Fibroblast of skin of abdomen (primary cell): ENCODE results near the gene AGBL3.
A peak's percentile ranks its signal among the peaks of the same experiment; 100 is the strongest.
"Not testable (repeated sequence)": the region's sequence is repeated elsewhere in the genome, so short reads cannot be mapped to it uniquely, and the experiment has no call there.

ENCODE experiments used
- DNase-seq: peaks from one replicate; pipeline ENCODE4 v3.0.0-alpha.2; 2013

AGBL3 gene

GRCh38 chr7:134966691-134967090 is 19.6 kb upstream of the AGBL3 start:
- DNase-seq = no peak

- no peak for DNase-seq
These were observed 18.2 kb upstream of the AGBL3 start for GRCh38 chr7:134968110-134968509.

GRCh38 chr7:134981645-134982044 is 4.7 kb upstream of the AGBL3 start:
- not testable (repeated sequence) for DNase-seq

GRCh38 chr7:134985894-134986362 is 380 bp upstream of the AGBL3 start:
- DNase-seq = no peak

- DNase-seq = no peak
These were observed 1.9 kb downstream of the AGBL3 start for GRCh38 chr7:134988161-134988560.

DNA sequence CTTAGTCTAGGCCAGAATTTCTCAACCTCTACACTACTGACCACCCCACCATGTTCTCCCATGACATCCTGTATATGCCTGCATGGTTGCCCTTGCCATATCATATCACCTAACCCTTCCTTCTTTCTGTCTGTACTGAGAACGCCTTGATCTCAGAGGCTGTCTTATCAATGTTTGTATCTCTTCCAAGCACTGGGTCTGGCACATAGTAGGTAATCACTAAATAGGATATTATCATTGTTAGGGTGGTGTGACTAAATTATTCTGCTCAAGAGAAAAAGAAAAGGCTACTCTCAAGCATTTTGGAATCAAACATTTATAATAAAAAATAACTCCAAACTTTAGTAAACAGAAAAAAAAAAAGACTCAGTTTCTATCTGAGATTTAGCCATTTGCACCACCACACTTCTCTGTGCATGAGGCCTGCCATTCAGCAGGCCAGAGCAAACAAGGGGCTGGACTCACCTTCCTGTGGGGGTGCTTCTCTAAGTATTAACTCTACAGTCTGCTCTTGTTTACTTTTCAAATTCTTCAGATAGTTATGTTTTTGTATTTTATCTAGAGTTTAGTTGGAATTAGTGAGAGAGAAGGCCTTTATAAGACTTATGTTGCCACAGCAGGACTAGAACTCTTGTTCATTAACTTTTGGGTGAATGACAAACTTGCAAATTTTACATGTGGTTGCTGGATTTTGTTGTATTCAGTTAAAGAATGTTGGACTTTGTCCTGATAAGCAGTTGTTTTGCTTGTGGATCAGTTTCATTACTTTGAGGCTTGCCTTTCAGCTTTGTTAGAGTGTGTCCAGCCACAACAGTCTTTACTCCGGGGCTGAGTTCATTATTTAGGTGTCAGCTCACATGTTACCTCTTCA is 5.4 kb downstream of the AGBL3 start:
- no peak for DNase-seq

DNA sequence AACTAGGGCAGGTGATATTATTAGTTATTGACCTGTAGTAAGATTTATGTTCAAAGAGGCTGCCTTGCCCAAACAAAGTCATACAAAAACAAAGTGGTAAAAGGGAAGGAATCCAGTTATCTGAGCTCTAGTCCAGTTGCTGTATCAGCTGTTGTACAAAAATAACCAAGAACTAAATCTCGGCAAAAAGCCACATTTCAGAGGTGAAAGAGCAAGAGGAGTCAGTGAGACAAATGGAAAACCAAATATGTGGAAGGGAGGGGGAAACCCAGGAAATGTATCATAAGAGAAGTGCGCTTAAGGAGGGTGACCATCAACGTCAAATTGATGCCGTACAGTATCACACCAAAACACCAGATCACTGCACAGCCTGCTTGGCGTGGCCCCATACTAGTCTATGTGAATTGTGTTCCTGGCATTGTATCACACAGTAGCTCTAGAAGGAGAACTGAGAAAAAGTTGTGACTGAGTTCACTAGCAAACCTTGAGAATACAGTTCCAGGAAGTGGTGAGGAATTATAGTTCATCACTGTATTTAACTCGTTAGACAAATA is 6.4 kb downstream of the AGBL3 start:
- DNase-seq = no peak

DNA sequence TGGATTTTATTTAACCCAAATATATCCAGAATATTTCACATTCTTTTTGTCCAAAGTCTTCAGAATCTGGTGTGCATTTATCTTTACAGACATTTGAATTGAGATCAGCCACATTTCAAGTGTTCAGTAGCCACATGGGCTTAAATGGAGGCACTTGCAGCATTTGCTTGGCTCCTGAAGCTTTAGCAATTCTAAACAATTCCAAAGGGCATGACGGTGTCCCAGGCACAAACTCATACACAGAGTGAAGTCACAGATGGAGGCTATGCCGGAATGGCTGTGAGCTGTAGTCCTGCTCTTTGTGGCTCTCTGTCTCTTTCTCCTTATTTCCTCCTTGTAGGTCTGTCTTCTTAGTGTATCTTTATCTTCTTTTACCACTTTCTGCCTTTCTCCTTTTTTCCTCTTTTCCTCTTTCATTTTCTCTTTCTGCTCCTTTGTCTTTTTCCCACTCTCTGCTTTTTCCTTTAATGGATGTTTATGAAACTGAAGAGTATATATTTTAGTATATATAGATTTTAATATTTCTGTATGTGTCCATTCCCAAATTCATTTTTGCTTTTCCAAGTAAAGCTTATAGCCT is 7.7 kb downstream of the AGBL3 start:
- no peak for DNase-seq

GRCh38 chr7:134995239-134996096 is 9.2 kb downstream of the AGBL3 start:
- no peak for DNase-seq

DNA sequence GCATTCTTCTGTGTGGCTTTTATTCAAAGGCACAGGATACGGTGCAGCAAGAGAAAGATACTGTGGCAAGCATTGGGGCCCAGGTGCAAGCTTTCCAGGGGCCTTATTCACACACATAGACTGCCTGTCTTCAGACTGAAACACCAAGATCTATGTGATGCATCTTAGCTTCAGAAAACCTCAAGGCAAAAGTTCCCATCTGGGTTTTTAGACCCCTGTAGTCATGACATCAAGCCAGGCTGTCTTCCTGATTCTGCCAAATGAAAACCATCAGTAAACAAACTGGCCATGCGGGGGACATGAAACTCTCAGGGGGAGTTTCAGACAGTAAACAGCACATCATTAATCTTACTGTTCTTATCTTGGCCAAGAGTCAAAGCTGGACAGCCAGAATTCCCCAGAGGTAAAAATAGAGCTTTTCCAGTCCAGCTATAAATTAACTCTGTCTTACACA is 9.8 kb downstream of the AGBL3 start:
- peak; percentile 39 for DNase-seq

GRCh38 chr7:134997214-134997885 is 11.0 kb downstream of the AGBL3 start:
- no peak for DNase-seq

GRCh38 chr7:134999136-134999535 is 12.8 kb downstream of the AGBL3 start:
- no peak for DNase-seq

DNA sequence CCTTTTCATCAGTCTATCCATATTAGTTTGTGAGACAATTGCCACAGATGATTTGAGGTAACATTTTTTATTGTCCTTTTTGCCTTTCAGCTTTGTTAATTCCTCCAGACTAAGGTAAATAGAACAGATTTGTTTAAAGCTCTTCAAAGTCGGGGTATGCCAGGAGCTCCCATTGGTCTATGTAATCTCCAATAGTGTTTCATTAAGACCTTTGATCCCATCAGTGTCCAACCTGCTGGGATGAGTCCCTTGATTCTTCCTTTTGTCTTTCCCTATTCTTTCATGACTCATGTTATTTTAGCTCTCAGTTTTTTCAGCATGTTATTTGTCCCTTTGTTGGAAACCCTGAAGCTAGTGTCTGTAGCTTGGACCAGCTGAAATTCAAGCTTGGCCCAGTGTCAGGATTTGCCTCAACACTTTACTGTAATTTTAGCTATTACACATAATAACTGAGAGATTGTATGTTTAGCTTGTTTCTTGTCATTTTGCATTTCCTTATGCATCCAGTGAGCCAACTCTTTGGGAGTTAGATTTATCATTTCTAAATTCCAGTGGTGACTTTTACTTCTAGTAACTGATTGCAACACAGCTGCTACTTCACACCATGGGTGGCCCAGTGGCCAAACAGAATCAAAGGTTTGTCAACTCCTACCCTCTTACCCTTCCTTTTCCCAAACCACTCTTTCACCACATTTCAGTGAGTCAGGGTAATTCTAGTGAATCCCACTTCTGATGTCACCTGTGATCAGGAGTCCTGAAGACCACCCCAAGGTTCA is 15.3 kb downstream of the AGBL3 start:
- peak; percentile 7 for DNase-seq

DNA sequence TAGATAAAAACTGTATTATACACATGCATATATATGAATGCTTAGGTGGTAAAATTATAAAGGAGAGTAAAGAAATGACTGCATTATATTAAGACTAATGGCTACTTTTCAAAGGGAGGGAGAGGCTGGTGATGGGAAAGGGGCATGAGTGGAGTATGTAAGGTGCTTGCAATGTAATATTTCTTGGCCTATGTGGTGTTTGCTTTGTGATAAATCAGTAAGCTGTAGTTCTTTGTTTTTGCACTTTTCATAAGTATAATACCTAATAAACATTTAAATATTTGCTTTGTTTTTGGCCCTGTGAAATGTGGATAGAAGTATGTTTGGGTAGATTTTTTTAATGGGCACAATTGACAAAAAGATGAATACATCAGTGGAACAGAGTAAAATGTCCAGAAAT is 25.9 kb downstream of the AGBL3 start:
- no peak for DNase-seq

- DNase-seq = no peak
These were observed 37.3 kb downstream of the AGBL3 start for GRCh38 chr7:135023622-135024021.

GRCh38 chr7:135035252-135035651 is 48.9 kb downstream of the AGBL3 start:
- no peak for DNase-seq

DNA sequence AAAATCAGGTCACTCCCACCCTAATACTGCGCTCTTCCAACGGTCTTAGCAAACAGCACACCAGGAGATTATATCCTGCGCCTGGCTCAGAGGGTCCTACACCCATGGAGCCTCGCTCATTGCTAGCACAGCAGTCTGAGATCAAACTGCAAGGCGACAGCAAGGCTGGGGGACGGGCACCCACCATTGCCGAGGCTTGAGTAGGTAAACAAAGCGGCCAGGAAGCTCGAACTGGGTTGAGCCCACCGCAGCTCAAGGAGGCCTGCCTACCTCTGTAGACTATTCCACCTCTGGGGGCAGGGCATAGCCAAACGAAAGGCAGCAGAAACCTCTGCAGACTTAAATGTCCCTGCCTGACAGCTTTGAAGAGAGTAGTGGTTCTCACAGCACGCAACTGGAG is 80.7 kb downstream of the AGBL3 start:
- not testable (repeated sequence) for DNase-seq

DNA sequence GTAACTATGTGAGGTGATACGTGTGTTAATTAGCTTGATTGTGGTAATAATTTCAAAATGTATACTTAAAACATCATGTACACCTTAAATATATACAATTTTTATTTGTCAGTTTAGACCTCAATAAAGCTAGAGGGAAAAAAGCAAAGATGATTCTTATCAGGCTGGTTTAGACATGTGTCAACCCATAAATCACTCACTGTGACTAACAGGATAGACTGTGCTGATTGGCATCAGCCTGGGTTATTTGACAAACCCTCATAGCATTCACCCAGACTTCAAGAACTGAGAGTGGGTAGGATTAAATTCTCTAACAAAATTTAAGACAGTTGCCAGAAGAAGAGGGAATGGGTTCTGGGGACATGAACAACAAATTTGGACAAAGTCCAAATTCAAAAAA is 87.8 kb downstream of the AGBL3 start:
- DNase-seq = no peak

GRCh38 chr7:135074531-135074930 is 88.2 kb downstream of the AGBL3 start:
- DNase-seq = no peak

DNA sequence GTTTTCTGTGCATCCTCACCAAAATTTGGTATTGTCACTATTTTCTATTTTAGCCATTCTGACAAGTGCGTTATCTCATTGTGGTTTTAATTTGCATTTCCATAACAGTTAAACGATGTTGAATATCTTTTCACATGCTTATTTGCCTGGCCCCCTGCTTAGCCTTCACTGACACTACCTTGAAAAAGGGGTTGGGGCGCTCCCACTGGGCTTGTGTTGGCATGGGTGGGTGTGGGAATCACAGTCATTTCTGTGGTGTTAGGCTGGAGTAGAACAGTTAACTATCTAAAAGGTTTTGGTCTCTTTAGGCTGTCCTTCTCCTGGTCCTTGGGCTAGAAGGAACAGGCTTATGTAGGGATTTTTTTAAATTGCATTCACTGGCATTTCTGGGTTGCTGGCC is 89.4 kb downstream of the AGBL3 start:
- DNase-seq = no peak

DNA sequence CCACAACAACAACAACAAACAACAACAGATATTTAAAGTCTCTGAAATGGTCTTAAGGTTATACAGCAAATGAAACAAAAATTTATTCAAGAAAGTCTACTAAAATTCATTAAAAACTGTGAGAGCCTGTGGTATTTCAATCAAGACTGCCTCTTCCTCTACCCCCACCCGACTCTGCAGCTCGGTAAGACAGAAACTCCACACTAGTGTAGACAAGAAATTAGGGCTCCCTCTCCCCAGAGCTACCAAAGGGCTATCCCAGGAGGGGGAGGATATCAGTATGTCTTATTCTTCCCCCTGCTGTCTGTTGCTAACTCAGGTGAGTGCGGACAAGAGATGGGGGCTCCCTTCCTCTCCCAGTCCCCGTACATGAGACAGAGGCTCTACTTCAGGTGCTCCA is 90.6 kb downstream of the AGBL3 start:
- DNase-seq = no peak
